ENCODE measurements around the gene UROC1. TPM values are rescaled to one million over a fixed set of nuclear protein-coding genes. Genes with fewer than 3 reads are reported as not detected.

The UROC1 gene
- total and polyA plus RNA-seq, 2 of the 4 experiments (the other 2 are of a cell fraction): not detected

DNA sequence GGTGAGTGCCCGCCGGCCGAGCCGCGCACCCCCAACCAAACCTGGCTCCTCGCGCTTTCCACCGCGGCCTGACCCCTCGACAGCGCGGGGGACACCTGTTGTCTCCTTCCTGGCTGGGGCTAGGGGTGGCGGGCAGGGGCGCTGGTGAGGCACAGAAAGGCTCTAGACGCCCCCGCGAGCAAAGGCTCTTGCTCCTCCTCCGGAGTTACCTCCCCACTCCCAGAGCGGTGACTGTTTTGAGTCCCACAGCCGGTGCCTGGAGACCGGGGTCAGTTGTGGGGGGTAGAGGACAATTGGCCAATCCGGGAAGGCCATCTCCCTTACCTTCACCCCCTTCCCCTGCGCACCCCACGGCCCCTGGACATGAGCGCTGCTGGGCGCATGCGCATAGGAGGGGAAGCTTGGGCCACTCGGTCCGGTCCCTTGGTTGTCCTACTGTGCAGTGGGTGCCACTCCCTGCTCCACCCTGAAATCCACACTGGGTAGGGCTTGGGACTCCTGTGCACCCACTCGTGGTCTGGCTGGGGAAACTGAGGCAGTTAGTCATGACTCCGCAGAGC, 6.9 kb upstream of the UROC1 start:
- Histone ChIP-seq H4K91ac (ENCODE audit: insufficient read depth, low read depth, low read length) (no peak overlapping the region), H3K79me1 (ENCODE audit: low read depth in 1 of 2, low read length in 2 of 2) (no peaks in the 10 kb centered on the region), H2BK15ac (ENCODE audit: low read depth, low read length) (no peak overlapping the region), H3K14ac (replicated peaks; ENCODE audit: low read depth, low read length) (no peak overlapping the region), H3K9ac (ENCODE audit: low read depth, low read length) (no peak overlapping the region), H3K27ac (ENCODE audit: insufficient read depth, low read length) (no peak overlapping the region), H3K9me3 (ENCODE audit: control insufficient read depth, insufficient read depth, low read length) (no peaks in the 10 kb centered on the region), H2AFZ (replicated peaks; ENCODE audit: low read length, poor library complexity) (peak overlapping the region; percentile 75), H4K20me1 (ENCODE audit: insufficient read depth, low read length) (no peaks in the 10 kb centered on the region), H3K4me1 (ENCODE audit: control insufficient read depth, insufficient read depth, low read length) (no peaks in the 10 kb centered on the region; the same call in 1 of the 2 replicates), H3K9me1 (ENCODE audit: insufficient read depth, low read length) (no peaks in the 10 kb centered on the region; the same call in 1 of the 2 replicates), H2BK20ac (ENCODE audit: low read depth, low read length) (no peak overlapping the region), H4K8ac (ENCODE audit: low read depth in 2 of 2, low read length in 2 of 2) (no peak overlapping the region), H3K4me2 (ENCODE audit: low read depth, low read length) (peak overlapping the region; percentile 64), H2BK120ac (ENCODE audit: low read depth, low read length) (no peak overlapping the region), H3K4ac (ENCODE audit: low read depth, low read length) (no peak overlapping the region), H2AK9ac (replicated peaks; ENCODE audit: low read depth, low read length, poor library complexity) (no peak overlapping the region), H4K5ac (ENCODE audit: low read depth, low read length) (no peak overlapping the region), H3K23ac (ENCODE audit: low read depth, low read length) (no peak overlapping the region), H3K36me3 (ENCODE audit: control insufficient read depth, insufficient read depth, low read length) (no peaks in the 10 kb centered on the region), H3K4me3 (ENCODE audit: insufficient read depth, low read depth, low read length) (0 out of 2 replicates have a peak overlapping the region, but pooled peaks have one; percentile 17), H3K27me3 (ENCODE audit: control insufficient read depth, insufficient read depth, low read length) (peaks cover 47% of the 10 kb centered on the region), H2AK5ac (ENCODE audit: low read depth, low read length) (no peak overlapping the region), H3K56ac (ENCODE audit: extremely low read depth, insufficient read depth, low read length) (no peak overlapping the region), H2BK5ac (ENCODE audit: low read depth, low read length, poor library complexity, severe bottlenecking) (no peak overlapping the region), H3K18ac (ENCODE audit: low read depth, low read length) (no peak overlapping the region)
- ATAC-seq (ENCODE audit: low read depth) (peak; percentile 13), DNase-seq (no peak)
- 0% methylated on average over 2 of the region's 31 CpGs; no CpG with 5 or more reads in 1 of the 2 experiments for WGBS, 2 experiments (ENCODE audit: extremely low coverage in 2 of 2, insufficient read length in 1 of 2)
- TF ChIP-seq MXI1 (IDR thresholded peaks at IDR 0.05; ENCODE audit: borderline replicate concordance, low read depth, low read length) (no peak), CHD1 (IDR thresholded peaks at IDR 0.05; ENCODE audit: low read depth, low read length) (no peak), FOS (IDR thresholded peaks at IDR 0.05; ENCODE audit: low read depth, low read length) (no peak)
- TF ChIP-seq, protein P1, sequence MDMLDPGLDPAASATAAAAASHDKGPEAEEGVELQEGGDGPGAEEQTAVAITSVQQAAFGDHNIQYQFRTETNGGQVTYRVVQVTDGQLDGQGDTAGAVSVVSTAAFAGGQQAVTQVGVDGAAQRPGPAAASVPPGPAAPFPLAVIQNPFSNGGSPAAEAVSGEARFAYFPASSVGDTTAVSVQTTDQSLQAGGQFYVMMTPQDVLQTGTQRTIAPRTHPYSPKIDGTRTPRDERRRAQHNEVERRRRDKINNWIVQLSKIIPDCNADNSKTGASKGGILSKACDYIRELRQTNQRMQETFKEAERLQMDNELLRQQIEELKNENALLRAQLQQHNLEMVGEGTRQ (IDR thresholded peaks at IDR 0.05; ENCODE audit: low read depth, low read length): no peak
- TF ChIP-seq, protein P2, sequence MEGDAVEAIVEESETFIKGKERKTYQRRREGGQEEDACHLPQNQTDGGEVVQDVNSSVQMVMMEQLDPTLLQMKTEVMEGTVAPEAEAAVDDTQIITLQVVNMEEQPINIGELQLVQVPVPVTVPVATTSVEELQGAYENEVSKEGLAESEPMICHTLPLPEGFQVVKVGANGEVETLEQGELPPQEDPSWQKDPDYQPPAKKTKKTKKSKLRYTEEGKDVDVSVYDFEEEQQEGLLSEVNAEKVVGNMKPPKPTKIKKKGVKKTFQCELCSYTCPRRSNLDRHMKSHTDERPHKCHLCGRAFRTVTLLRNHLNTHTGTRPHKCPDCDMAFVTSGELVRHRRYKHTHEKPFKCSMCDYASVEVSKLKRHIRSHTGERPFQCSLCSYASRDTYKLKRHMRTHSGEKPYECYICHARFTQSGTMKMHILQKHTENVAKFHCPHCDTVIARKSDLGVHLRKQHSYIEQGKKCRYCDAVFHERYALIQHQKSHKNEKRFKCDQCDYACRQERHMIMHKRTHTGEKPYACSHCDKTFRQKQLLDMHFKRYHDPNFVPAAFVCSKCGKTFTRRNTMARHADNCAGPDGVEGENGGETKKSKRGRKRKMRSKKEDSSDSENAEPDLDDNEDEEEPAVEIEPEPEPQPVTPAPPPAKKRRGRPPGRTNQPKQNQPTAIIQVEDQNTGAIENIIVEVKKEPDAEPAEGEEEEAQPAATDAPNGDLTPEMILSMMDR (conservative IDR thresholded peaks at IDR 0.05; ENCODE audit: low read depth, low read length): no peak
- intact Hi-C loops (cut with micrococcal nuclease) (loop anchor here (5.0 kb wide), 3 partner anchors 228 to 458 kb away; partner anchors contain the start of gene PLXNA1), dilution Hi-C loops (cut with HindIII; ENCODE audit: low sequenced_read_pairs, unreplicated experiment) (no loop called here), in situ Hi-C loops (cut with MboI; ENCODE audit: low sequenced_read_pairs) (loop anchor here (10.0 kb wide), 1 partner anchor 930 kb away; no protein-coding TSS in a partner anchor)
- ChIA-PET CTCF (no interaction called here), POLR2A (ENCODE audit: unreplicated experiment) (no interaction called here)
- no TSS peak for BruUV-seq (replicated peaks)
